HEK293T (cell line): ENCODE results near the gene CCNYL1.

Experiments used
- CTCF ChIA-PET: fragments of 350-600 bp; formaldehyde crosslinking; extraction: SDS; loops from one replicate; lab custom pipeline; 2021; ENCODE audit warnings: antibody characterized with exemption, inconsistent platforms; lab: Yijun Ruan, JAX
- POLR2A ChIA-PET: fragments of 350-600 bp; formaldehyde crosslinking; extraction: SDS; loops from one replicate; lab custom pipeline; 2020; ENCODE audit warnings: antibody characterized with exemption, inconsistent platforms; lab: Yijun Ruan, JAX
- DNase-seq: peaks from one replicate; pipeline ENCODE4 v3.0.0; 2012; ENCODE audit warnings: mixed read lengths; ENCODE audit errors: extremely low spot score
- ARNT ChIP-seq: fragments of 450-650 bp; IDR thresholded peaks from 2 replicates; pipeline ENCODE4 v1.6.1; 2017; ENCODE audit warnings: mild to moderate bottlenecking
- BHLHE40 ChIP-seq: fragments of 450-650 bp; IDR thresholded peaks from 2 replicates; pipeline ENCODE4 v1.6.1; 2016; ENCODE audit warnings: mild to moderate bottlenecking, moderate library complexity, borderline replicate concordance
- CTBP1 ChIP-seq: fragments of 450-650 bp; IDR thresholded peaks from 2 replicates; pipeline ENCODE4 v1.6.1; 2016; ENCODE audit warnings: borderline replicate concordance
- ELF4 ChIP-seq: fragments of 450-650 bp; IDR thresholded peaks from 2 replicates; pipeline ENCODE4 v1.6.1; 2017; ENCODE audit warnings: antibody characterized with exemption
- FOXA1 ChIP-seq: fragments of 450-650 bp; IDR thresholded peaks from 2 replicates; pipeline ENCODE4 v1.6.1; 2016; ENCODE audit warnings: mild to moderate bottlenecking
- FOXK2 ChIP-seq: fragments of 450-650 bp; IDR thresholded peaks from 2 replicates; pipeline ENCODE4 v1.6.1; 2016; ENCODE audit warnings: mild to moderate bottlenecking
- FOXM1 ChIP-seq: fragments of 450-650 bp; IDR thresholded peaks from 2 replicates; pipeline ENCODE4 v1.6.1; 2017; ENCODE audit warnings: mild to moderate bottlenecking, borderline replicate concordance
- HDGF ChIP-seq: fragments of 450-650 bp; IDR thresholded peaks from 2 replicates; pipeline ENCODE4 v1.6.1; 2017; ENCODE audit warnings: antibody characterized with exemption, borderline replicate concordance
- L3MBTL2 ChIP-seq: fragments of 450-650 bp; conservative IDR thresholded peaks from 2 replicates; pipeline ENCODE4 v1.6.1; 2016; ENCODE audit warnings: mild to moderate bottlenecking
- LEF1 ChIP-seq: fragments of 450-650 bp; IDR thresholded peaks from 2 replicates; pipeline ENCODE4 v1.6.1; 2017; ENCODE audit warnings: mild to moderate bottlenecking, borderline replicate concordance
- NFRKB ChIP-seq: fragments of 450-650 bp; IDR thresholded peaks from 2 replicates; pipeline ENCODE4 v1.6.1; 2016; ENCODE audit warnings: mild to moderate bottlenecking, moderate library complexity
- PKNOX1 ChIP-seq: fragments of 450-650 bp; IDR thresholded peaks from 2 replicates; pipeline ENCODE4 v1.6.1; 2016
- SP1 ChIP-seq: fragments of 450-650 bp; IDR thresholded peaks from 2 replicates; pipeline ENCODE4 v1.6.1; 2017
- SUZ12 ChIP-seq: fragments of 450-650 bp; IDR thresholded peaks from 2 replicates; pipeline ENCODE4 v1.6.1; 2016; ENCODE audit warnings: mild to moderate bottlenecking
- TARDBP ChIP-seq: fragments of 450-650 bp; IDR thresholded peaks from 2 replicates; pipeline ENCODE4 v1.6.1; 2016
- ZNF384 ChIP-seq: fragments of 450-650 bp; IDR thresholded peaks from 2 replicates; pipeline ENCODE4 v1.6.1; 2016

Gene CCNYL1

GRCh38 chr2:207766041-207766551 lies 54.7 kb downstream of the CCNYL1 start:
- ChIA-PET CTCF (interaction anchor here (1.2 to 1.4 kb wide), 4 partner anchors 20 to 274 kb away, joined by 3 to 6 read pairs (median 4); no protein-coding TSS in a partner anchor), POLR2A (interaction anchor here (0.7 to 1.4 kb wide), 2 partner anchors 141 to 357 kb away, joined by 3 read pairs; partner anchors contain the start of gene METTL21A)
- TF ChIP-seq FOXK2: no peak
- peak; percentile 56; the same call in 1 of the 2 replicates for TF ChIP-seq ZNF384
- no peak for DNase-seq

GRCh38 chr2:207766697-207767460 lies 55.4 kb downstream of the CCNYL1 start:
- no peak for DNase-seq
- TF ChIP-seq CTBP1 (no peak), BHLHE40 (no peak), L3MBTL2 (no peak)
- ChIA-PET CTCF (interaction anchor here (1.2 to 1.4 kb wide), 4 partner anchors 21 to 274 kb away, joined by 3 to 6 read pairs (median 4); no protein-coding TSS in a partner anchor), POLR2A (interaction anchor here (1.4 kb wide), 1 partner anchor 142 kb away, joined by 3 read pairs; the partner anchor contains the start of gene METTL21A)

- no peak for DNase-seq
- CTCF ChIA-PET: no interaction called here
- POLR2A ChIA-PET: no interaction called here
- TF ChIP-seq HDGF: no peak
- TF ChIP-seq LEF1: no peak
- no peak for TF ChIP-seq ARNT
- no peak for TF ChIP-seq FOXA1
- no peak for TF ChIP-seq TARDBP
- TF ChIP-seq ZNF384: no peak
- TF ChIP-seq L3MBTL2: no peak
- TF ChIP-seq SUZ12: no peak
- no peak for TF ChIP-seq ELF4
- TF ChIP-seq CTBP1: no peak
- no peak for TF ChIP-seq NFRKB
- no peak for TF ChIP-seq FOXK2
- TF ChIP-seq BHLHE40: no peak
- no peak for TF ChIP-seq PKNOX1
- TF ChIP-seq FOXM1: no peak
- no peak for TF ChIP-seq SP1
Observed at GRCh38 chr2:207767461-207768167, 56.2 kb downstream of the CCNYL1 start.

DNA sequence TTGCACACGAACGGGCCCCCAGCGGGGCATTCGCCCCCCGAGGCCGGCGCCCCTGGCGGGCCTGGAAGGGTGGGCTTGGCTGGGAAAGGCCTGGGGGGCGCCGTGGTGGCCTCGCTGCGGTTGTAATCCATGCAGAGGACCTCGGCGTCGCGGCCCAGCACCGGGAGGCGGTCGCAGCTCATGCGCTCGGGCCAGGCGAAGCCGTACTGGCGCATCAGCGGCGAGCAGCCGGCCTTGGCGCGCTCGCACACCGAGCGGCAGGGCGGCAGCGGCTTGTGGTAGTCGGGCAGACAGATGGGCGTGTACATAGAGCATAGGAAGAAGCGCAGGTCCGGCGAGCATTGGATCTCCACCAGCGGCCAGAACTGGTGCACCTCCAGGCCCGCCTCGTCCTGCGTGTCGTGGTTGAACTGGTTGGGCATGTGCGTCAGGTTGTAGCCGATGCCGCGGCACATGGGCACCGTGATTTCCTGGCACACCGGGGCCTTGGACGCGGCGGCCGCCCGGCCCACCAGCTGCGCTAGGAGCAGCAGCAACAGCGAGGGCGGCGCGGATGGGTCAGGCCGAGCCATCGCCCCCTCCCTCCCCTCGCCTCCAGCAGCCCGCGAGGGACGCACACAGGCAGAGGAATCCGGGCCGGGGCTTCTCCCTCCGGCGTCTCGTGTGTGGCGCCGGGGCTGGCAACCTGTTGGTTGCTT lies 56.9 kb downstream of the CCNYL1 start:
- TF ChIP-seq SP1 (no peak), FOXK2 (no peak), CTBP1 (no peak), FOXA1 (no peak), HDGF (no peak), FOXM1 (no peak), LEF1 (no peak), BHLHE40 (no peak), ZNF384 (no peak), ELF4 (no peak), L3MBTL2 (no peak), ARNT (no peak), NFRKB (no peak), TARDBP (no peak)
- peak; percentile 33 for DNase-seq
- POLR2A ChIA-PET: no interaction called here
- CTCF ChIA-PET: no interaction called here

DNA sequence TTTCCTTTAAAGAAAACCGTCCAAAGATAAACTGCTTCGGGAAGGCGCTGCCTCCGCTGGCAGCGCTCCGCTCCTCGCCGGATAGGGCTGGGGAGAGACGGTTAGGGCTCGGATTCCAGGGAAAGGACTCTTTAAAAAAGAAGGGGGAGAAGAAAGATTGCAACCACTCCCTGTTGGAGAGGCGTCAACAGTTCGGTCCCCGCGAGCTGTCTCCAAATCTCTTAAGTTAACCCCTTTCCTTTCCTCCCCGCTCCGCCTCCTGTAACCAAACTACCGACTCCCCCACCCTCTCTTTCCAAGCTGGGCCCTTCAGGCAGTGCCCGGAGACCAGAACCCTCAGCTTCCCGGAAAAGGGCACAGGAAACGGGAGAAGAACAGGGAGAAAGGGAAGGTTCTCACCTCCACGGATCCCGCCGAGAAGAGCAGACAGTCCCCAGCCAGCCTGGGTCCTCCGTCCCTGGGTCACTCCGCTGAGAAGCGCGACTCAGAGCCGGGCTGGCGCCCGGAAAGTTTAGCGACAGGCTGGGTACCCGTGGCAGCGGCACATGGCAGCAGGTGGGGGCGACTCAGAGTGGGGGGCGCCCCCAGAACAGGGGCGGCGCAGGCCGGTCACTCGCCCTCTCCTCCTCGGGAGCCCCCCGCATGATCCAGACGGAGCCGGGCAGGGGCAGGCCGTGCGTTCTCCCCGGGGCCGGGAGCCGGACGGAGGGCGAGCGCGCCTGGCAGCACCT lies 57.6 kb downstream of the CCNYL1 start:
- CTCF ChIA-PET: interaction anchor here (1.0 kb wide), 1 partner anchor 14 kb away, joined by 3 read pairs; no protein-coding TSS in a partner anchor
- TF ChIP-seq NFRKB: no peak
- TF ChIP-seq L3MBTL2: peak; percentile 60; the same call in 1 of the 2 replicates
- 0 out of 2 replicates have a peak, but pooled peaks have one; percentile 34 for TF ChIP-seq LEF1
- no peak for TF ChIP-seq SP1
- TF ChIP-seq SUZ12: no peak
- DNase-seq: peak; percentile 22
- POLR2A ChIA-PET: interaction anchor here (1.0 to 1.2 kb wide), 4 partner anchors 20 to 283 kb away, joined by 3 read pairs; no protein-coding TSS in a partner anchor

DNA sequence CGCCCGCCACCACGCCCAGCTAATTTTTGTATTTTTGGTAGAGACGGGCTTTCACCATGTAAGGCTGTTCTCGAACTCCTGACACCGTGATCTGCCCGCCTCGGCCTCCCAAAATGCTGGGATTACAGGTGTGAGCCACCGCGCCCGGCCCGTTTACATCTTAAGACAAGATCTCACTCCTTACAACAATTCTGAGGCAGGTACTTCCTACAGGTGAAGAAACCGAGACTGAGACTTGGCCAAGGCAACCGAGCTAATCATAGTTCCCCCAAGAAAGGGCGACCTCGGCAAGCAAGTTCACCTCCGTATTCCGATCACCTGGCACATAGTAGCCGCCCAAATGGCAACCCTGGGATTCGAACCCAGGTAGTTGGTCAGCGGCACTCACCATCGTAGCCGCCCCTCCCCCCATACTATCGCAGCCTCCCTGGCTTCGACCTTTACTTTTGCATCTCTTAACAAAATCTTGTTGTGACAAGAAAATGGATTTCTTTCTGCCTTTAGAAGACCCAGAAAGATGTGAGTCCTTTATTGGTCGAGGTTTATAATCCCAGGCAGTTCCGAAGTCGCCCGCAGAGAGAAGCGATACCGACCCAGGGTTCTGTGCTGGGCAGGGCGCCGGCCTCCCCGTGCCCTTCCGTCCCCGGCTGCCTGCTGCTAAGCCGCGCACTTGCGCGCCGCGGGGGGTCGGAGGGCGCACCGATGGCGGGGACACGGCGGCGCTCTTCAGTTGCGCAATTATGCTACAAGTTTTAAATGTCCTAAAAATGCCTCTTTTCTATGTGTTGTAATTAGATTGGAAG lies 59.4 kb downstream of the CCNYL1 start:
- ChIA-PET CTCF (interaction anchor here (0.6 kb wide), 1 partner anchor 289 kb away, joined by 3 read pairs; no protein-coding TSS in a partner anchor), POLR2A (no interaction called here)
- TF ChIP-seq CTBP1 (no peak), LEF1 (no peak), HDGF (no peak), BHLHE40 (no peak), L3MBTL2 (no peak), SP1 (no peak), SUZ12 (no peak), TARDBP (no peak)
- no peak for DNase-seq
